HepG2 (cell line): ENCODE data around the gene R3HDM4. TPM values are rescaled to one million over a fixed set of nuclear protein-coding genes. Genes with fewer than 3 reads are reported as not detected.

Source experiments
- AGO1 ChIP-seq: fragments of 200-400 bp; formaldehyde crosslinking; IDR thresholded peaks from 2 replicates; pipeline ENCODE4 v1.6.1; 2017; ENCODE audit warnings: mild to moderate bottlenecking, low read depth, low read length, moderate library complexity; ENCODE audit not compliant: poor library complexity, severe bottlenecking
- CREM ChIP-seq, 2 experiments: sonication (generic) in 1 of 2; formaldehyde crosslinking in 1 of 2; IDR thresholded peaks; 2 replicates each; pipeline versions ENCODE4 v1.4.0 to v1.6.1; 2016 to 2020; ENCODE audit warnings: antibody characterized with exemption in 1 of 2, mild to moderate bottlenecking in 1 of 2, missing genetic modification reagents in 1 of 2
- MYPOP ChIP-seq: sonication (generic); formaldehyde crosslinking; IDR thresholded peaks from 2 replicates; pipeline ENCODE4 v1.8.1; 2023; ENCODE audit warnings: mild to moderate bottlenecking, moderate library complexity, missing genetic modification reagents
- NFRKB ChIP-seq: fragments of 450-650 bp; IDR thresholded peaks from 2 replicates; pipeline ENCODE4 v1.6.1; 2017
- PAWR ChIP-seq: sonication (generic); formaldehyde crosslinking; IDR thresholded peaks from 2 replicates; pipeline ENCODE4 v1.4.0; 2020; ENCODE audit warnings: missing genetic modification reagents, mild to moderate bottlenecking, borderline replicate concordance
- PCBP2 ChIP-seq: fragments of 200-400 bp; formaldehyde crosslinking; optimal IDR thresholded peaks from 2 replicates; pipeline ENCODE3; 2018; ENCODE audit warnings: low read length, low read depth; ENCODE audit not compliant: poor library complexity, severe bottlenecking
- RORA ChIP-seq: sonication (generic); formaldehyde crosslinking; IDR thresholded peaks from 2 replicates; pipeline ENCODE4 v1.5.0; 2020; ENCODE audit warnings: mild to moderate bottlenecking, missing genetic modification reagents, moderate library complexity
- TEF ChIP-seq: sonication (generic); formaldehyde crosslinking; IDR thresholded peaks from 2 replicates; pipeline ENCODE4 v1.5.0; 2020; ENCODE audit warnings: missing genetic modification reagents
- TOE1 ChIP-seq: sonication (generic); formaldehyde crosslinking; IDR thresholded peaks from 2 replicates; pipeline ENCODE4 v1.4.0; 2020; ENCODE audit warnings: mild to moderate bottlenecking, missing genetic modification reagents
- ZBTB8A ChIP-seq: sonication (generic); formaldehyde crosslinking; IDR thresholded peaks from 2 replicates; pipeline ENCODE4 v1.4.0; 2020; ENCODE audit warnings: mild to moderate bottlenecking, low read depth, missing genetic modification reagents, borderline replicate concordance
- ZNF121 ChIP-seq: sonication (generic); formaldehyde crosslinking; IDR thresholded peaks from 2 replicates; pipeline ENCODE4 v1.5.0; 2020; ENCODE audit warnings: mild to moderate bottlenecking, missing genetic modification reagents
- ZNF333 ChIP-seq: sonication (generic); formaldehyde crosslinking; IDR thresholded peaks from 2 replicates; pipeline ENCODE4 v1.4.0; 2020; ENCODE audit warnings: mild to moderate bottlenecking, missing genetic modification reagents, borderline replicate concordance
- ZNF354B ChIP-seq: sonication (generic); formaldehyde crosslinking; IDR thresholded peaks from 2 replicates; pipeline ENCODE4 v1.8.0; 2022; ENCODE audit warnings: mild to moderate bottlenecking, missing genetic modification reagents
- ZNF501 ChIP-seq: sonication (generic); formaldehyde crosslinking; IDR thresholded peaks from 2 replicates; pipeline ENCODE4 v1.5.1; 2020; ENCODE audit warnings: mild to moderate bottlenecking, moderate library complexity, missing genetic modification reagents
- ZZZ3 ChIP-seq: sonication (generic); formaldehyde crosslinking; IDR thresholded peaks from 2 replicates; pipeline ENCODE4 v1.4.0; 2020; ENCODE audit warnings: missing genetic modification reagents, mild to moderate bottlenecking, borderline replicate concordance
- polyA plus RNA-seq, 8 experiments: library from polyadenylated mRNA; depleted of rRNA in 3 of 8; stranded (reverse) in 7 of 8; unstranded in 1 of 8; fragments of >200 nt; fragmentation: Illumina TruSeq in 4 of 8; extraction: Trizol in 4 of 8; gene quantifications; 2 replicates each; pipeline versions ENCODE4 v1.2.1 to v1.2.3, GENCODE V29; 2011 to 2016; ENCODE audit warnings: low read depth in 4 of 8, missing spikeins in 1 of 8, mixed read lengths in 1 of 8; ENCODE audit not compliant: insufficient read depth in 1 of 8
- total RNA-seq, 5 experiments: library from RNA; depleted of rRNA; stranded (reverse); fragments of >200 nt; fragmentation: Illumina TruSeq; extraction: Trizol; gene quantifications; 2 replicates each; pipeline ENCODE4 v1.2.3, GENCODE V29; 2016; ENCODE audit warnings: low read depth in 1 of 5
- TF ChIP-seq, protein P1 (sequence below): sonication (generic); formaldehyde crosslinking; IDR thresholded peaks from 2 replicates; pipeline ENCODE4 v1.5.1; 2020; ENCODE audit warnings: missing genetic modification reagents, mild to moderate bottlenecking, borderline replicate concordance
- TF ChIP-seq, protein P2 (sequence below): sonication (generic); formaldehyde crosslinking; IDR thresholded peaks from 2 replicates; pipeline ENCODE4 v1.4.0; 2020; ENCODE audit warnings: missing genetic modification reagents, borderline replicate concordance

Gene R3HDM4
- total and polyA plus RNA-seq, 2 of the 13 experiments (the other 11 are each of a cell fraction or from before 2014, with no cell fraction given): 26.2 to 26.9 TPM

GRCh38 chr19:924553-925086, 11.6 kb upstream of the R3HDM4 start (continued):
- TF ChIP-seq MYPOP (CRISPR knock-in tag) (no peak), RORA (CRISPR knock-in tag) (no peak), PAWR (CRISPR knock-in tag) (no peak), NFRKB (no peak), ZBTB8A (CRISPR knock-in tag) (no peak), ZNF501 (CRISPR knock-in tag) (no peak), ZNF354B (CRISPR knock-in tag) (no peak), ZNF121 (CRISPR knock-in tag) (no peak), PCBP2 (no peak), CREM (IDR thresholded peaks at IDR 0.05) (no peak), CREM (CRISPR knock-in tag; IDR thresholded peaks at IDR 0.05) (no peak), TOE1 (CRISPR knock-in tag) (no peak), ZNF333 (CRISPR knock-in tag) (no peak), AGO1 (no peak), TEF (CRISPR knock-in tag) (no peak), ZZZ3 (CRISPR knock-in tag) (no peak)
- TF ChIP-seq, protein P1, sequence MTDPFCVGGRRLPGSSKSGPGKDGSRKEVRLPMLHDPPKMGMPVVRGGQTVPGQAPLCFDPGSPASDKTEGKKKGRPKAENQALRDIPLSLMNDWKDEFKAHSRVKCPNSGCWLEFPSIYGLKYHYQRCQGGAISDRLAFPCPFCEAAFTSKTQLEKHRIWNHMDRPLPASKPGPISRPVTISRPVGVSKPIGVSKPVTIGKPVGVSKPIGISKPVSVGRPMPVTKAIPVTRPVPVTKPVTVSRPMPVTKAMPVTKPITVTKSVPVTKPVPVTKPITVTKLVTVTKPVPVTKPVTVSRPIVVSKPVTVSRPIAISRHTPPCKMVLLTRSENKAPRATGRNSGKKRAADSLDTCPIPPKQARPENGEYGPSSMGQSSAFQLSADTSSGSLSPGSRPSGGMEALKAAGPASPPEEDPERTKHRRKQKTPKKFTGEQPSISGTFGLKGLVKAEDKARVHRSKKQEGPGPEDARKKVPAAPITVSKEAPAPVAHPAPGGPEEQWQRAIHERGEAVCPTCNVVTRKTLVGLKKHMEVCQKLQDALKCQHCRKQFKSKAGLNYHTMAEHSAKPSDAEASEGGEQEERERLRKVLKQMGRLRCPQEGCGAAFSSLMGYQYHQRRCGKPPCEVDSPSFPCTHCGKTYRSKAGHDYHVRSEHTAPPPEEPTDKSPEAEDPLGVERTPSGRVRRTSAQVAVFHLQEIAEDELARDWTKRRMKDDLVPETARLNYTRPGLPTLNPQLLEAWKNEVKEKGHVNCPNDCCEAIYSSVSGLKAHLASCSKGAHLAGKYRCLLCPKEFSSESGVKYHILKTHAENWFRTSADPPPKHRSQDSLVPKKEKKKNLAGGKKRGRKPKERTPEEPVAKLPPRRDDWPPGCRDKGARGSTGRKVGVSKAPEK (CRISPR knock-in tag): no peak
- TF ChIP-seq, protein P2, sequence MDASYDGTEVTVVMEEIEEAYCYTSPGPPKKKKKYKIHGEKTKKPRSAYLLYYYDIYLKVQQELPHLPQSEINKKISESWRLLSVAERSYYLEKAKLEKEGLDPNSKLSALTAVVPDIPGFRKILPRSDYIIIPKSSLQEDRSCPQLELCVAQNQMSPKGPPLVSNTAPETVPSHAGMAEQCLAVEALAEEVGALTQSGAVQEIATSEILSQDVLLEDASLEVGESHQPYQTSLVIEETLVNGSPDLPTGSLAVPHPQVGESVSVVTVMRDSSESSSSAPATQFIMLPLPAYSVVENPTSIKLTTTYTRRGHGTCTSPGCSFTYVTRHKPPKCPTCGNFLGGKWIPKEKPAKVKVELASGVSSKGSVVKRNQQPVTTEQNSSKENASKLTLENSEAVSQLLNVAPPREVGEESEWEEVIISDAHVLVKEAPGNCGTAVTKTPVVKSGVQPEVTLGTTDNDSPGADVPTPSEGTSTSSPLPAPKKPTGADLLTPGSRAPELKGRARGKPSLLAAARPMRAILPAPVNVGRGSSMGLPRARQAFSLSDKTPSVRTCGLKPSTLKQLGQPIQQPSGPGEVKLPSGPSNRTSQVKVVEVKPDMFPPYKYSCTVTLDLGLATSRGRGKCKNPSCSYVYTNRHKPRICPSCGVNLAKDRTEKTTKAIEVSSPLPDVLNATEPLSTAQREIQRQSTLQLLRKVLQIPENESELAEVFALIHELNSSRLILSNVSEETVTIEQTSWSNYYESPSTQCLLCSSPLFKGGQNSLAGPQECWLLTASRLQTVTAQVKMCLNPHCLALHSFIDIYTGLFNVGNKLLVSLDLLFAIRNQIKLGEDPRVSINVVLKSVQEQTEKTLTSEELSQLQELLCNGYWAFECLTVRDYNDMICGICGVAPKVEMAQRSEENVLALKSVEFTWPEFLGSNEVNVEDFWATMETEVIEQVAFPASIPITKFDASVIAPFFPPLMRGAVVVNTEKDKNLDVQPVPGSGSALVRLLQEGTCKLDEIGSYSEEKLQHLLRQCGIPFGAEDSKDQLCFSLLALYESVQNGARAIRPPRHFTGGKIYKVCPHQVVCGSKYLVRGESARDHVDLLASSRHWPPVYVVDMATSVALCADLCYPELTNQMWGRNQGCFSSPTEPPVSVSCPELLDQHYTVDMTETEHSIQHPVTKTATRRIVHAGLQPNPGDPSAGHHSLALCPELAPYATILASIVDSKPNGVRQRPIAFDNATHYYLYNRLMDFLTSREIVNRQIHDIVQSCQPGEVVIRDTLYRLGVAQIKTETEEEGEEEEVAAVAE (CRISPR knock-in tag): peak; percentile 44; the same call in 1 of the 2 replicates
